IPS-20b (cell line): ENCODE data around the gene SLC8A1.

ENCODE experiments used
- H3K27ac ChIP-seq: one replicate; pipeline ENCODE4 v1.5.1; 2013; ENCODE audit warnings: low read length
- H3K27me3 ChIP-seq: 2 replicates; pipeline ENCODE4 v1.6.1; 2013; ENCODE audit warnings: mild to moderate bottlenecking, low read length, inconsistent platforms; ENCODE audit not compliant: insufficient read depth
- H3K36me3 ChIP-seq: 2 replicates; pipeline ENCODE4 v1.6.1; 2013; ENCODE audit warnings: low read depth, mild to moderate bottlenecking, inconsistent platforms, low read length, moderate library complexity; ENCODE audit not compliant: insufficient read depth
- H3K4me1 ChIP-seq: 2 replicates; pipeline ENCODE4 v1.6.1; 2013; ENCODE audit warnings: mild to moderate bottlenecking, control low read depth, inconsistent platforms, low read length, moderate library complexity; ENCODE audit not compliant: insufficient read depth
- H3K4me3 ChIP-seq: 2 replicates; pipeline ENCODE4 v1.5.1; 2013; ENCODE audit warnings: mild to moderate bottlenecking, low read length, inconsistent platforms
- H3K9ac ChIP-seq: 2 replicates; pipeline ENCODE4 v1.6.1; 2013; ENCODE audit warnings: low read depth, mild to moderate bottlenecking, inconsistent platforms, low read length, moderate library complexity
- H3K9me3 ChIP-seq: 2 replicates; pipeline ENCODE4 v1.6.1; 2013; ENCODE audit warnings: mild to moderate bottlenecking, low read depth, low read length, inconsistent platforms; ENCODE audit not compliant: insufficient read depth

SLC8A1 gene

DNA sequence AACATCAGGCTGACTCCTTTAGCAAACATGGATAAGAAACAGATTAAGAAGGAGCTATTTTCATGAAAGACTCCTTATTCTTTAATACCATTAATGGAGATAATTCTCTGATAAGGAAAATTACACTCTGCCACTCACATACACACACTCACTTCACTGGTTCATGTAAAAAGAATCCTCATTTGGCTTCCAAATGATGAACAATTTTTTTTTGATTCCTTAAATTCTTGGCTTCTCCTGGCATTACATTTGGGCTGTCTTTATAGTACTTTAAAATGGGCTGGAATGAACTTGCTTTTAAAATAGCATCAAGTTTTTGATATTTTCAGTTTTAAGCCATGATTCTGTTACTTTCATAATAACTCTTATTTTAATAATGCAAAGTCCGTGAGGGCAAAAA is 328.6 kb downstream of the SLC8A1 start:
- Histone ChIP-seq H3K4me3 (no peak overlapping the region), H3K9ac (no peak overlapping the region), H3K36me3 (no peaks in the 10 kb centered on the region), H3K9me3 (no peaks in the 10 kb centered on the region), H3K27me3 (no peaks in the 10 kb centered on the region), H3K4me1 (no peaks in the 10 kb centered on the region), H3K27ac (no peak overlapping the region)

DNA sequence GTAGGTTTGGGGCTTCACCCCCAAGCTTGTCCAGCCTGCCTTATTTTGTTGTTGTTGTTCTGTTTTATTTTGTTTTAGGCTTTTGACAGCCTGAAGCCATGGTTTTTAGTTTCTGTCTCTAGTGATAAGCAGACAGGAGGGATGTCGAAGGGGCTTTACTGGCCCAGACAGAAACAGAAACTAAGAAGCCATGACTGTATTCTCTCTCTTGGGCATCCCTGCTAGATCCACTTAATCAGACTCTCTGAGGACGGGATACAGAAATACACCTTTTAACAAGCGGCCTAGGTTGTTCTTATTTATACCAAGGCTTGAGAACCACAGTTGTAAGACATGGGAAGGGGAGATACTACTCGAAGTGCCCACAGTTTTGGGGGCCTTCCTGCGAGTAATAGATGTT is 330.9 kb downstream of the SLC8A1 start:
- no peaks in the 10 kb centered on the region for H3K4me1 ChIP-seq
- no peaks in the 10 kb centered on the region for H3K9me3 ChIP-seq
- H3K36me3 ChIP-seq = no peaks in the 10 kb centered on the region
- no peak overlapping the region for H3K4me3 ChIP-seq
- no peak overlapping the region for H3K9ac ChIP-seq
- no peaks in the 10 kb centered on the region for H3K27me3 ChIP-seq
- no peak overlapping the region for H3K27ac ChIP-seq

DNA sequence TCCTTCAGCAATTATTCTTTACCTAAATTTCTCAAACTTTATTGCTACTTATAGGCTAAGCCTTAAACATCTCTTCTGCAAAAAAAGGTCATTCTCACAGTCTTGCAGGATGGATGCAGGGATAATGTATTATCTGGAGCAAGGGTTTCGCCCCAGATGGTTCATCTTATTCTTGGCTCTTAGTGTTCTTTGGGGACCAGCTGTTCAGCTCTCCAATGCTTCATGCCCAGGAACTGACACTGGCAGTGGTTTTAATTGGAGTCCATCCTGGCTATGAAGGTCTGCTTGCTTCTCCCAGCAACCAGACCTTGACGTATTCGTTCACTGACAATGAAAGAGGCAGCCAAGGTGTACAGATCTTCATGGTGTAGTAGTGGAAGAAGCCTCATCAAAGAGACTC is 331.9 kb downstream of the SLC8A1 start:
- Histone ChIP-seq H3K36me3 (no peaks in the 10 kb centered on the region), H3K9ac (no peak overlapping the region), H3K9me3 (no peaks in the 10 kb centered on the region), H3K4me3 (no peak overlapping the region), H3K27me3 (no peaks in the 10 kb centered on the region), H3K4me1 (no peaks in the 10 kb centered on the region), H3K27ac (no peak overlapping the region)

DNA sequence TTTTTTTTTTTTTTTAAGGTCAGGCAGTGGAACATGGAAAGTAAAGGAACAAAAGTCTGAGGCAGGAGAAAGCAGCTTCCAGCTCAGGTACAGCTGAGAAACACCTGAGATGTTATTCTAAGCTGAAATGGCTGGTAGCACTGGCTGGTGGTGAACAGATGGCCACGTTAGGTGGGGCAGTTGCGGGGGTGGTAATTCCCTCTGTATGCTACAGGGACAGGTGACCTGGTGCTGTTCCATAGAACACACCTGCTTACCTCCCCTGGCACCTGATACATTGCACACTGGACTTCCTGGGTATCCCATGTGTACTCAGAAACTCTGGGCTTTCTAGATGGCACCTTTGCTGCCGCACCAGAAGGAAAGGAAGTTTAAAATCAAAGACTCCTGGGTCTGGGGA is 333.3 kb downstream of the SLC8A1 start:
- Histone ChIP-seq H3K4me1 (no peaks in the 10 kb centered on the region), H3K9ac (no peak overlapping the region), H3K27me3 (no peaks in the 10 kb centered on the region), H3K9me3 (no peaks in the 10 kb centered on the region), H3K4me3 (no peak overlapping the region), H3K36me3 (no peaks in the 10 kb centered on the region), H3K27ac (no peak overlapping the region)

DNA sequence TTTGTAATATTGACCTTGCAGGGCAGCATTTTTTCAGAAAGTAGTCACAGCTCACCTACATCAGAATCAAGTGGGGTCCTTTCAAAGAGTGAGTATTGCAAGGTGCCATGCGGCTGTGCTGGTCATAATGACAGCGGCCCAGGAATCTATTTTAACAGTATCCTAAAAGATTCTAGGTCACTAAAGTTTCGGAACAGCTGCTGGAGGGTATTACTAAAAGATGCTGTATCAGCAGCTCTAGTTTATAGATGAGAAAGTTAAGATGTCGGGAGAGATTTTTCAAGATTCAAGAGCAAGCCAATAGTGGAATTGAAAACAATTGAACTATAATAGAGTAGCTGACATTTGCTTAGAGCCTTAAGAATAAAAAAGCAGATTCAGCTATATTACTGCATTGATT is 336.0 kb downstream of the SLC8A1 start:
- Histone ChIP-seq H3K27ac (no peak overlapping the region), H3K27me3 (no peaks in the 10 kb centered on the region), H3K9ac (no peak overlapping the region), H3K9me3 (no peaks in the 10 kb centered on the region), H3K4me1 (no peaks in the 10 kb centered on the region), H3K4me3 (no peak overlapping the region), H3K36me3 (no peaks in the 10 kb centered on the region)

DNA sequence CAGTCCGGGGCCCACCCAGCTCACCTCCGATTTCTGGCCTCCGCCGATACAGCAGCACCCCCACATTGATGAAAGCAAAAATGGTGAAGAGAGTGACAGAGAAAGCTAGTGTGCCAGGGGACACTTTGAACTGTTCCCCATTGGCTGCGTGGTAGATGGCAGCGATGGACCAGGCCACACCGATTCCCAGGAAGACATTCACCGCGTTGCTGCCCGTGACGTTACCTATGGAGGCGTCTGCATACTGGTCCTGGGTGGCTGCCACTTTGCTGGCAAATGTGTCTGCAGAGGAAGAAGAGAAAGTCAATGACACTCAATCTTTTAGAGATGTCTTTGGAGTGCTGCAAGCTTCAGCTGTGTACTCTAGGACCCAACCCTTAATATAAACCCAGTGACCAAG is 336.5 kb downstream of the SLC8A1 start:
- H3K4me3 ChIP-seq = no peak overlapping the region
- no peaks in the 10 kb centered on the region for H3K36me3 ChIP-seq
- H3K9me3 ChIP-seq = no peaks in the 10 kb centered on the region
- no peak overlapping the region for H3K9ac ChIP-seq
- no peaks in the 10 kb centered on the region for H3K27me3 ChIP-seq
- H3K27ac ChIP-seq = no peak overlapping the region
- H3K4me1 ChIP-seq = no peaks in the 10 kb centered on the region

DNA sequence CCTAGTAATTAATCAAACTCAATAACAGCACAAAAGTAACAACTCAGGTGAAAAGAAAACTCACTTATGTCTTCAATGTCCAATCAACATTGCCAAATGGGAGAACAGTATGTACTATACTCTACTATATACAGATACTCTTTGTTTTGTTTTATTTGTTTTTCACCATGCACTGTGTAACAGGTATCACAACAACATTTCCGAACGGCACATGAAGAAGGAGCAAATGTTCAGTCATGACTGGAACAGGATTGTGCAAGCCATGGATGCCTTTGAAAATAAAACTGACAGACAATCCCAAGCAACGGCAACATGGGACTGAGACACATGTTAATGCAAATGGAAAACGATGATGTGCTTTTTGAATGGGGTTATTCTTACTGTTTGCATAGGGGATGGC is 337.9 kb downstream of the SLC8A1 start:
- H3K27me3 ChIP-seq = no peaks in the 10 kb centered on the region
- no peaks in the 10 kb centered on the region for H3K9me3 ChIP-seq
- no peaks in the 10 kb centered on the region for H3K36me3 ChIP-seq
- no peak overlapping the region for H3K27ac ChIP-seq
- H3K4me3 ChIP-seq = no peak overlapping the region
- H3K4me1 ChIP-seq = no peaks in the 10 kb centered on the region
- H3K9ac ChIP-seq = no peak overlapping the region

DNA sequence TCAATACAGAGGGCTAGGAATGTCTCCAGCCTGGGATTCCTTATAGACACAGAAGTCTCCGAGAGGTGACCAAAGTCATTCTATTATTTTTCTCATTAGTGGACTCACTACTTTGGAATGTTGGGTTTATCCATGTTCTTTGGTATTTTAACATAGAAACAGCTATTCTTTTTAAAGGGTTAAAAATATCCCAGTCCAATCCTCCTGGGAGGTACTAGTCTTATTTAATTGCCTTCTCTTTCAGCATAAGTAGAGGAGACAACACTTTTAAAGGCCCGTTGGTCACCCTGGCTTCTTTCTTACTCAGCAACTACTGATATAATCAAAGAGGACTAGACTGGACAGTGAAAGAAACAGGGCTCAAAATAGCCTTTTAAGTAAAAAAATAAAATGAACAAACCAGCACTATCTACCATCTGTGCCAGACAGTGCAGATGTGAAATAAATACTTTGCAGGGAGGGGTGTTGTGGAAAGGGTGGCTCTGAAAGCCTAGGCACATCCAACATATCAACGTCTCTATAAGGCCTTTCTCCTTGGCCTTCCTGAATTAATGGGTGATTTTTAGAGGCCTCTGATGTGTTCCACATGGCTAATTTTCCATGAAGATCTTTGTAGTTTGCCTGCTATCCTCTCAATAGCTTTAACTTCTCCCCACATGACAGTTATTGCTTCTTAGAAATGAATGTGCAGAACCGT is 338.5 kb downstream of the SLC8A1 start:
- no peaks in the 10 kb centered on the region for H3K36me3 ChIP-seq
- no peak overlapping the region for H3K27ac ChIP-seq
- H3K9ac ChIP-seq = no peak overlapping the region
- H3K27me3 ChIP-seq = no peaks in the 10 kb centered on the region
- no peaks in the 10 kb centered on the region for H3K4me1 ChIP-seq
- H3K4me3 ChIP-seq = no peak overlapping the region
- H3K9me3 ChIP-seq = no peaks in the 10 kb centered on the region

DNA sequence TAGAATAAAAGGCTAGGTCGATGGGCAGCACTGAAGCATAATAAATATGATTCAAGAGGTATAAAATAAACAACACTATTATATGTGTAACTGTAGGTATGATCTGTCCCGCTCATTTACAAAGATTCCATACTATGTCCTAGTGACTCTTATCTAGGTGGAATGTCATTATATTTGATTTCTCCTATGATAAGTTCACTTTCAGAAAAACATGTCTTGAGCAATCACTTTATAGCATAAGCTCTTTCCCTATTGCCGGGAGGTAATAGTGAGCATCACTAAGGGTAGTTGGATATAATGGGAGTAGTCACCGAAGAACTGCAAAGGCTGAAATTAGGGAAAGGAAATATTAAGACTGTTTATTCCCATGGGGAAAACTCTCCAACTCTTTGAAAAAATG is 342.5 kb downstream of the SLC8A1 start:
- H3K27me3 ChIP-seq = no peaks in the 10 kb centered on the region
- H3K27ac ChIP-seq = no peak overlapping the region
- no peaks in the 10 kb centered on the region for H3K36me3 ChIP-seq
- H3K4me1 ChIP-seq = no peaks in the 10 kb centered on the region
- H3K9ac ChIP-seq = no peak overlapping the region
- no peaks in the 10 kb centered on the region for H3K9me3 ChIP-seq
- no peak overlapping the region for H3K4me3 ChIP-seq

DNA sequence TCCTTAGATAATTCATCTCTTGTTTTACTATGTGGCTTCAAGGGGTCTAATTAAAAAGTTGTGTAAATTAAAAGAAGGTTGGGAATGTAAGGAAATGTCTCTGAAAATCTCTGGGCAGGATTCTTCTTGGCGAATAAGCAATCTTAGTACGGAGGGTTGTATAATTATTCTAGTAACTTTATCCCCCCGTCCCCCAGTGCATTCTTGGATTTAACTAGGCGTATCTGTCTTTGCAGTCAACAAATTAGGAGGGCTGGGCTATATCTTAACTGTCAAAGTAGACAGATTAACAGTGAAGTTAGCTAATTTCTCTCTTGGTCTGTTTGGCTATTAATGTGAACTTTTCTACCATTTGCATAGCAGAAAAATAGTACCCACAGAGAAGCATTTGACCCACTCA is 343.0 kb downstream of the SLC8A1 start:
- Histone ChIP-seq H3K27ac (no peak overlapping the region), H3K9me3 (no peaks in the 10 kb centered on the region), H3K27me3 (no peaks in the 10 kb centered on the region), H3K9ac (no peak overlapping the region), H3K4me3 (no peak overlapping the region), H3K4me1 (no peaks in the 10 kb centered on the region), H3K36me3 (no peaks in the 10 kb centered on the region)

DNA sequence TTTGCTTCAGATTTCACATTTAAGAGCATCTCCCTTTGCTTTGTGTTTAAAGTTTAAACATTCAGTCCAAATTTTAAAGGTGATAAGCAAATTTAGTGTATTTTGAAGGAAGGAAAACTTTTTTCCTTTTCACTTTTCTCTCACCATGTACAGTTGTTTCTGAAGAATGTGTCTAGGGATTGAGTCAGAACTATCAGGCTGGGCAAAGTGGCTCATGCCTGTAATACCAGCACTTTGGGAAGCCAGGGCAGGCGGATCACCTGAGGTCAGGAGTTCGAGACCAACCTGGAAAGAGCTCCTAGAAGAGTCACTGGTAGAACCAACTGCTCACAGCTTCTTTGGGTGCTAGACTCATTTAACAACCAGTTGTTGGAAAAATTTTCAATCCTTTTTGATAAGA is 345.8 kb downstream of the SLC8A1 start:
- Histone ChIP-seq H3K4me3 (no peak overlapping the region), H3K9me3 (no peaks in the 10 kb centered on the region), H3K36me3 (no peaks in the 10 kb centered on the region), H3K27me3 (no peaks in the 10 kb centered on the region), H3K9ac (no peak overlapping the region), H3K27ac (no peak overlapping the region), H3K4me1 (peaks cover 15% of the 10 kb centered on the region)

DNA sequence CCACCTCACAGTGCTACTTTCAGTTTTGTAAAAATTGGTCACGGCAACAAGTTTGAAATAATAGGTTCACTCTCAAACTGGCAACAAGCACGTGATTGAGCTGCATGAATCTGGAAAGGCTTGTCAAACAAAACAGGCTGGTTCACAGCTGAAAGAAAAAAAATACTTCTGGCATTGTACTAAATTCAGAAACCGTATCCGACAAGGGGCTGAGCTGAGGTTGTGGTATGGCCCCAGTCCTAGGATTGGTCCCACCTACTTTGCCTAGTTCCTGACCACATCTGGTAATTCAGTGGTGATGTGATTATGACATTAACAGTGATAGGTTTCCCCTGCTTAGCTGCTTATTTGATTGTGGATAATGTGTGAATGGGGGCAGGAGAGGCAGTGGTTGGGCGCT is 346.3 kb downstream of the SLC8A1 start:
- no peaks in the 10 kb centered on the region for H3K36me3 ChIP-seq
- H3K27ac ChIP-seq = no peak overlapping the region
- H3K9ac ChIP-seq = no peak overlapping the region
- H3K27me3 ChIP-seq = no peaks in the 10 kb centered on the region
- no peaks in the 10 kb centered on the region for H3K9me3 ChIP-seq
- H3K4me1 ChIP-seq = peaks cover 15% of the 10 kb centered on the region
- no peak overlapping the region for H3K4me3 ChIP-seq
